H9 (cell line): ENCODE measurements around the gene DAGLB. TPM values are rescaled to one million over a fixed set of nuclear protein-coding genes. Genes with fewer than 3 reads are reported as not detected.
A peak's percentile ranks its signal among the peaks of the same experiment; 100 is the strongest.

ENCODE experiments used
- DNase-seq: peaks from one replicate; pipeline ENCODE4 v3.0.0-alpha.2; 2017
- H2AFZ ChIP-seq: one replicate; pipeline ENCODE4 v1.6.1; 2013; ENCODE audit warnings: mild to moderate bottlenecking, low read length, control low read depth, moderate library complexity
- H2AK5ac ChIP-seq: 2 replicates; pipeline ENCODE4 v1.6.1; 2013; ENCODE audit warnings: low read length, control low read depth, mixed read lengths; ENCODE audit not compliant: insufficient read length
- H2BK120ac ChIP-seq: one replicate; pipeline ENCODE4 v1.6.1; 2013; ENCODE audit warnings: low read depth, mild to moderate bottlenecking, low read length, control low read depth, inconsistent platforms; ENCODE audit not compliant: poor library complexity, severe bottlenecking
- H2BK12ac ChIP-seq: 2 replicates; pipeline ENCODE4 v1.6.1; 2013; ENCODE audit warnings: low read length, control low read depth, mixed read lengths, low read depth; ENCODE audit not compliant: insufficient read length
- H2BK15ac ChIP-seq: 2 replicates; pipeline ENCODE4 v1.6.1; 2013; ENCODE audit warnings: low read depth, low read length, control low read depth
- H2BK20ac ChIP-seq: one replicate; pipeline ENCODE4 v1.6.1; 2013; ENCODE audit warnings: low read depth, mild to moderate bottlenecking, low read length, control low read depth, inconsistent platforms; ENCODE audit not compliant: poor library complexity, severe bottlenecking
- H2BK5ac ChIP-seq: 2 replicates; pipeline ENCODE4 v1.6.1; 2013; ENCODE audit warnings: low read length, control low read depth, mixed read lengths; ENCODE audit not compliant: insufficient read length
- H3K14ac ChIP-seq: 2 replicates; pipeline ENCODE4 v1.6.1; 2013; ENCODE audit warnings: low read length, control low read depth; ENCODE audit not compliant: insufficient read depth
- H3K18ac ChIP-seq: 2 replicates; pipeline ENCODE4 v1.6.1; 2013; ENCODE audit warnings: low read depth, mild to moderate bottlenecking, mixed read lengths, low read length, control low read depth; ENCODE audit not compliant: insufficient read length
- H3K23ac ChIP-seq: 2 replicates; pipeline ENCODE4 v1.6.1; 2013; ENCODE audit warnings: low read length, control low read depth, mixed read lengths, low read depth; ENCODE audit not compliant: insufficient read length
- H3K23me2 ChIP-seq: 2 replicates; pipeline ENCODE4 v1.6.1; 2013; ENCODE audit warnings: low read depth, mild to moderate bottlenecking, mixed read lengths, low read length, control low read depth; ENCODE audit not compliant: insufficient read length, poor library complexity, severe bottlenecking
- H3K27ac ChIP-seq: 2 replicates; pipeline ENCODE4 v1.5.1; 2013; ENCODE audit warnings: low read length, control low read depth, mixed read lengths, low read depth; ENCODE audit not compliant: insufficient read length
- H3K27me3 ChIP-seq: 2 replicates; pipeline ENCODE4 v1.6.1; 2013; ENCODE audit warnings: low read length, control low read depth, inconsistent platforms; ENCODE audit not compliant: insufficient read depth
- H3K4ac ChIP-seq: 2 replicates; pipeline ENCODE4 v1.6.1; 2013; ENCODE audit warnings: low read depth, mild to moderate bottlenecking, control low read depth, inconsistent platforms, low read length, moderate library complexity
- H3K4me1 ChIP-seq: 2 replicates; pipeline ENCODE4 v1.6.1; 2013; ENCODE audit warnings: low read length, control low read depth, inconsistent platforms; ENCODE audit not compliant: insufficient read depth
- H3K4me2 ChIP-seq: 2 replicates; pipeline ENCODE4 v1.6.1; 2013; ENCODE audit warnings: low read length, control low read depth, mixed read lengths; ENCODE audit not compliant: insufficient read length, insufficient read depth
- H3K56ac ChIP-seq: 2 replicates; pipeline ENCODE4 v1.6.1; 2013; ENCODE audit warnings: low read depth, mild to moderate bottlenecking, mixed read lengths, low read length, control low read depth; ENCODE audit not compliant: insufficient read length
- H3K79me1 ChIP-seq: 2 replicates; pipeline ENCODE4 v1.6.1; 2013; ENCODE audit warnings: low read depth, mild to moderate bottlenecking, moderate library complexity, low read length, control low read depth, inconsistent platforms; ENCODE audit not compliant: insufficient read depth, poor library complexity, severe bottlenecking
- H3K79me2 ChIP-seq: 2 replicates; pipeline ENCODE4 v1.6.1; 2013; ENCODE audit warnings: low read length, control low read depth, inconsistent platforms; ENCODE audit not compliant: insufficient read depth
- H3K9ac ChIP-seq: 2 replicates; pipeline ENCODE4 v1.6.1; 2013; ENCODE audit warnings: low read length, control low read depth, mixed read lengths; ENCODE audit not compliant: insufficient read length; ENCODE audit errors: extremely low read depth
- H3K9me3 ChIP-seq: one replicate; pipeline ENCODE4 v1.6.1; 2013; ENCODE audit warnings: low read depth, low read length, inconsistent platforms; ENCODE audit not compliant: control insufficient read depth
- H3T11ph ChIP-seq: one replicate; pipeline ENCODE4 v1.6.1; 2013; ENCODE audit warnings: mild to moderate bottlenecking, low read length, control low read depth, inconsistent platforms
- H4K20me1 ChIP-seq: one replicate; pipeline ENCODE4 v1.6.1; 2013; ENCODE audit not compliant: control insufficient read depth, insufficient read length, insufficient read depth
- H4K5ac ChIP-seq: 2 replicates; pipeline ENCODE4 v1.6.1; 2013; ENCODE audit warnings: low read depth, mild to moderate bottlenecking, mixed read lengths, low read length, control low read depth; ENCODE audit not compliant: insufficient read length
- H4K8ac ChIP-seq: replicated peaks from 2 replicates; pipeline ENCODE4 v1.6.1; 2013; ENCODE audit warnings: low read length, control low read depth, mixed read lengths, low read depth; ENCODE audit not compliant: insufficient read length
- H4K91ac ChIP-seq: 2 replicates; pipeline ENCODE4 v1.6.1; 2013; ENCODE audit warnings: low read depth, mild to moderate bottlenecking, moderate library complexity, mixed read lengths, low read length, control low read depth; ENCODE audit not compliant: insufficient read length
- H3K27ac Mint-ChIP-seq, 3 experiments: 2 replicates in 2 of 3; 3 replicates in 1 of 3; pipeline ENCODE4 v1.8.0; 2020 to 2021; ENCODE audit warnings: mixed read lengths in 3 of 3, mild to moderate bottlenecking in 1 of 3, moderate library complexity in 1 of 3
- H3K27me3 Mint-ChIP-seq: 2 replicates; pipeline ENCODE4 v1.8.0; 2021; ENCODE audit warnings: low read depth, mild to moderate bottlenecking, moderate library complexity, mixed read lengths
- H3K36me3 Mint-ChIP-seq, 3 experiments: 2 replicates in 2 of 3; 3 replicates in 1 of 3; pipeline ENCODE4 v1.8.0; 2020 to 2021; ENCODE audit warnings: low read depth in 3 of 3, mixed read lengths in 3 of 3; ENCODE audit not compliant: insufficient read depth in 1 of 3
- H3K4me1 Mint-ChIP-seq, 2 experiments: 2 replicates each; pipeline ENCODE4 v1.8.0; 2020; ENCODE audit warnings: mixed read lengths in 2 of 2
- H3K4me3 Mint-ChIP-seq, 2 experiments: 2 replicates in 1 of 2; 3 replicates in 1 of 2; pipeline ENCODE4 v1.8.0; 2020 to 2021; ENCODE audit warnings: mild to moderate bottlenecking in 2 of 2, mixed read lengths in 2 of 2, moderate library complexity in 1 of 2
- H3K9me3 Mint-ChIP-seq, 2 experiments: 2 replicates in 1 of 2; 3 replicates in 1 of 2; pipeline ENCODE4 v1.8.0; 2020; ENCODE audit warnings: mild to moderate bottlenecking in 2 of 2, mixed read lengths in 2 of 2, moderate library complexity in 1 of 2
- CTCF ChIP-seq: fragments of 200-600 bp; sonication (generic); conservative IDR thresholded peaks from 3 replicates; pipeline ENCODE4 v1.8.0; 2021; ENCODE audit warnings: antibody characterized with exemption, mild to moderate bottlenecking
- WGBS: extraction: QIAGEN DNeasy Blood & Tissue Kit; methylation state at CpG from one replicate; pipeline ENCODE4 v1.1.7; 2013; ENCODE audit warnings: missing lambda C conversion rate, low lambda C conversion rate, mixed read lengths; ENCODE audit not compliant: insufficient read length; ENCODE audit errors: extremely low coverage; 5-methylcytosine and 5-hydroxymethylcytosine counted together
- total RNA-seq: library from RNA; stranded (reverse); gene quantifications from 2 replicates; pipeline ENCODE4 v1.2.1, GENCODE V29; 2021

DAGLB gene
- total RNA-seq, 1 experiment from 2014 or later = 46.4 TPM

GRCh38 chr7:6407434-6407833 lies 40.3 kb downstream of the DAGLB start:
- H3T11ph ChIP-seq = no peak overlapping the region
- H3K9ac ChIP-seq = no peak overlapping the region
- no peak for TF ChIP-seq CTCF
- no peak overlapping the region for H3K4ac ChIP-seq
- no peak overlapping the region for H2AK5ac ChIP-seq
- WGBS = no CpG with 5 or more reads among the region's 4 CpGs
- H4K5ac ChIP-seq = no peak overlapping the region
- H3K14ac ChIP-seq = no peak overlapping the region
- DNase-seq = no peak
- Mint-ChIP-seq H3K4me1 (peaks cover 0 to 4% of the 10 kb centered on the region in 2 experiments; a peak in 1 of 4 replicates), H3K36me3 (peaks cover 54 to 88% (median 83%) of the 10 kb centered on the region in 3 experiments), H3K4me3 (no peak overlapping the region), H3K9me3 (no peaks in the 10 kb centered on the region), H3K27ac (peak overlapping the region in 1 of 3 experiments; percentile 83; a peak in 4 of 7 replicates), H3K27me3 (peaks cover 2% of the 10 kb centered on the region; the same call in 1 of the 2 replicates)
- no peaks in the 10 kb centered on the region for H3K27me3 ChIP-seq
- H3K79me2 ChIP-seq = no peaks in the 10 kb centered on the region
- H2BK12ac ChIP-seq = no peak overlapping the region
- H3K27ac ChIP-seq = no peak overlapping the region
- no peaks in the 10 kb centered on the region for H3K9me3 ChIP-seq
- H3K79me1 ChIP-seq = no peaks in the 10 kb centered on the region
- H4K91ac ChIP-seq = no peak overlapping the region
- H3K56ac ChIP-seq = no peak overlapping the region
- no peak overlapping the region for H2BK15ac ChIP-seq
- H2BK120ac ChIP-seq = no peak overlapping the region
- no peak overlapping the region for H2AFZ ChIP-seq
- no peak overlapping the region for H2BK20ac ChIP-seq
- no peaks in the 10 kb centered on the region for H4K20me1 ChIP-seq
- H3K23me2 ChIP-seq = no peaks in the 10 kb centered on the region
- no peak overlapping the region for H4K8ac ChIP-seq
- no peaks in the 10 kb centered on the region for H3K4me1 ChIP-seq
- H3K18ac ChIP-seq = no peak overlapping the region
- H2BK5ac ChIP-seq = no peak overlapping the region
- H3K4me2 ChIP-seq = no peak overlapping the region
- H3K23ac ChIP-seq = no peak overlapping the region
